ENCODE data around the gene COMMD9. TPM values are rescaled to one million over a fixed set of nuclear protein-coding genes. Genes with fewer than 3 reads are reported as not detected.

The COMMD9 gene
- total and polyA plus RNA-seq, 2 experiments from 2014 or later = 42.2 to 85.3 TPM

- Histone ChIP-seq H3K4me3 (no peak overlapping the region), H3F3A (ENCODE audit: insufficient read depth) (no peaks in the 10 kb centered on the region), H3K27me3 (replicated peaks; ENCODE audit: insufficient read depth) (0 out of 2 replicates have a peak, but pooled peaks cover 2% of the 10 kb centered on the region), H3K9ac (no peak overlapping the region), H3K27ac (no peak overlapping the region), H3K36me3 (ENCODE audit: low read depth) (peaks cover 13% of the 10 kb centered on the region; the same call in 1 of the 2 replicates), H4K20me1 (ENCODE audit: insufficient read depth) (no peaks in the 10 kb centered on the region), H3K79me2 (ENCODE audit: insufficient read depth) (no peaks in the 10 kb centered on the region), H2AFZ (no peak overlapping the region), H3K4me1 (ENCODE audit: insufficient read depth) (no peaks in the 10 kb centered on the region), H3K9me2 (ENCODE audit: insufficient read depth) (no peaks in the 10 kb centered on the region), H3K9me3 (ENCODE audit: low read depth) (no peaks in the 10 kb centered on the region), H3K4me2 (ENCODE audit: unreplicated experiment) (no peak overlapping the region)
- in situ Hi-C loops (cut with MboI) = loop anchor here (10.0 kb wide), 1 partner anchor 444 kb away; no protein-coding TSS in a partner anchor
- no peak for TF ChIP-seq EZH2 (IDR thresholded peaks at IDR 0.05; ENCODE audit: insufficient read depth, poor library complexity, severe bottlenecking)
- TF ChIP-seq EZH2phosphoT487 (IDR thresholded peaks at IDR 0.05; ENCODE audit: insufficient read depth, low read depth) = no peak
- 79 to 83% methylated on average over 8 of the region's 8 CpGs for WGBS, 2 experiments (ENCODE audit: low coverage in 1 of 2, low lambda C conversion rate in 2 of 2, missing lambda C conversion rate in 2 of 2)
- no peak for DNase-seq
Measured at GRCh38 chr11:36268337-36268985, 20.8 kb downstream of the COMMD9 start.

GRCh38 chr11:36266767-36267166 is 22.5 kb downstream of the COMMD9 start:
- 32 to 40% methylated on average over 5 of the region's 5 CpGs for WGBS, 2 experiments (ENCODE audit: low coverage in 1 of 2, low lambda C conversion rate in 2 of 2, missing lambda C conversion rate in 2 of 2)

GRCh38 chr11:36265793-36266628 is 23.2 kb downstream of the COMMD9 start:
- no peak overlapping the region for H3K27ac ChIP-seq
- no peaks in the 10 kb centered on the region for H3K9me2 ChIP-seq (ENCODE audit: insufficient read depth)
- in situ Hi-C loops (cut with MboI) = loop anchor here (10.0 kb wide), 1 partner anchor 441 kb away; no protein-coding TSS in a partner anchor
- TF ChIP-seq EZH2phosphoT487 (IDR thresholded peaks at IDR 0.05; ENCODE audit: insufficient read depth, low read depth) (no peak), EZH2 (IDR thresholded peaks at IDR 0.05; ENCODE audit: insufficient read depth, poor library complexity, severe bottlenecking) (no peak)
- 32 to 33% methylated on average over 13 of the region's 13 CpGs for WGBS, 2 experiments (ENCODE audit: low coverage in 1 of 2, low lambda C conversion rate in 2 of 2, missing lambda C conversion rate in 2 of 2)
- H3K4me3 ChIP-seq = no peak overlapping the region
- H3K79me2 ChIP-seq (ENCODE audit: insufficient read depth) = no peaks in the 10 kb centered on the region
- no peak overlapping the region for H2AFZ ChIP-seq
- no peaks in the 10 kb centered on the region for H3K9me3 ChIP-seq (ENCODE audit: low read depth)
- H3F3A ChIP-seq (ENCODE audit: insufficient read depth) = no peaks in the 10 kb centered on the region
- no peak overlapping the region for H3K9ac ChIP-seq
- no peaks in the 10 kb centered on the region for H3K36me3 ChIP-seq (ENCODE audit: low read depth)
- H3K4me2 ChIP-seq (ENCODE audit: unreplicated experiment) = no peak overlapping the region
- peaks cover 19% of the 10 kb centered on the region for H3K27me3 ChIP-seq (replicated peaks; ENCODE audit: insufficient read depth)
- no peaks in the 10 kb centered on the region for H3K4me1 ChIP-seq (ENCODE audit: insufficient read depth)
- H4K20me1 ChIP-seq (ENCODE audit: insufficient read depth) = no peaks in the 10 kb centered on the region
- DNase-seq = peak; percentile 61

More at GRCh38 chr11:36266767-36267166, 22.5 kb downstream of the COMMD9 start:
- Histone ChIP-seq H2AFZ (no peak overlapping the region), H3K9me2 (ENCODE audit: insufficient read depth) (no peaks in the 10 kb centered on the region), H3K36me3 (ENCODE audit: low read depth) (no peaks in the 10 kb centered on the region), H3K79me2 (ENCODE audit: insufficient read depth) (no peaks in the 10 kb centered on the region), H3K4me1 (ENCODE audit: insufficient read depth) (no peaks in the 10 kb centered on the region), H3K27me3 (replicated peaks; ENCODE audit: insufficient read depth) (peaks cover 12% of the 10 kb centered on the region; the same call in 1 of the 2 replicates), H4K20me1 (ENCODE audit: insufficient read depth) (no peaks in the 10 kb centered on the region), H3K9ac (no peak overlapping the region), H3F3A (ENCODE audit: insufficient read depth) (no peaks in the 10 kb centered on the region), H3K4me3 (no peak overlapping the region), H3K27ac (no peak overlapping the region), H3K9me3 (ENCODE audit: low read depth) (no peaks in the 10 kb centered on the region), H3K4me2 (ENCODE audit: unreplicated experiment) (no peak overlapping the region)
- TF ChIP-seq EZH2 (IDR thresholded peaks at IDR 0.05; ENCODE audit: insufficient read depth, poor library complexity, severe bottlenecking) (no peak), EZH2phosphoT487 (IDR thresholded peaks at IDR 0.05; ENCODE audit: insufficient read depth, low read depth) (no peak)
- DNase-seq = peak; percentile 22
- in situ Hi-C loops (cut with MboI) = loop anchor here (10.0 kb wide), 1 partner anchor 442 kb away; no protein-coding TSS in a partner anchor

- Histone ChIP-seq H3K9me3 (ENCODE audit: low read depth) (no peaks in the 10 kb centered on the region), H3F3A (ENCODE audit: insufficient read depth) (no peaks in the 10 kb centered on the region), H3K9me2 (ENCODE audit: insufficient read depth) (no peaks in the 10 kb centered on the region), H3K27ac (no peak overlapping the region), H3K4me1 (ENCODE audit: insufficient read depth) (no peaks in the 10 kb centered on the region), H2AFZ (no peak overlapping the region), H4K20me1 (ENCODE audit: insufficient read depth) (no peaks in the 10 kb centered on the region), H3K79me2 (ENCODE audit: insufficient read depth) (no peaks in the 10 kb centered on the region), H3K4me2 (ENCODE audit: unreplicated experiment) (no peak overlapping the region), H3K36me3 (ENCODE audit: low read depth) (no peaks in the 10 kb centered on the region), H3K27me3 (replicated peaks; ENCODE audit: insufficient read depth) (peaks cover 25% of the 10 kb centered on the region), H3K4me3 (no peak overlapping the region), H3K9ac (no peak overlapping the region)
- in situ Hi-C loops (cut with MboI) = loop anchor here (5.0 to 10.0 kb wide), 2 partner anchors 440 to 648 kb away; partner anchors contain the start of gene FJX1
- 83 to 88% methylated on average over 5 of the region's 5 CpGs for WGBS, 2 experiments (ENCODE audit: low coverage in 1 of 2, low lambda C conversion rate in 2 of 2, missing lambda C conversion rate in 2 of 2)
- no peak for DNase-seq
- TF ChIP-seq EZH2 (IDR thresholded peaks at IDR 0.05; ENCODE audit: insufficient read depth, poor library complexity, severe bottlenecking) (no peak), EZH2phosphoT487 (IDR thresholded peaks at IDR 0.05; ENCODE audit: insufficient read depth, low read depth) (no peak)
Measured at GRCh38 chr11:36264973-36265344, 24.3 kb downstream of the COMMD9 start.

Data from GM23248 (cell line).